ENCODE results near the gene CD300E. TPM values are rescaled to one million over a fixed set of nuclear protein-coding genes. Genes with fewer than 3 reads are reported as not detected.

Gene CD300E
- total and polyA plus RNA-seq, 2 of the 13 experiments (the other 11 are each of a cell fraction or from before 2014, with no cell fraction given) = not detected

- peak; percentile 100 for TF ChIP-seq REPIN1 (CRISPR knock-in tag; IDR thresholded peaks at IDR 0.05; ENCODE audit: borderline replicate concordance, low read depth)
- TF ChIP-seq SRSF4 (IDR thresholded peaks at IDR 0.05; ENCODE audit: low read depth, low read length, poor library complexity, severe bottlenecking) = no peak
- TF ChIP-seq ZNF331 (CRISPR knock-in tag; IDR thresholded peaks at IDR 0.05) = peak; percentile 100
- TF ChIP-seq HDAC1 (CRISPR knock-in tag; IDR thresholded peaks at IDR 0.05) = peak; percentile 100
- TF ChIP-seq, protein P1, sequence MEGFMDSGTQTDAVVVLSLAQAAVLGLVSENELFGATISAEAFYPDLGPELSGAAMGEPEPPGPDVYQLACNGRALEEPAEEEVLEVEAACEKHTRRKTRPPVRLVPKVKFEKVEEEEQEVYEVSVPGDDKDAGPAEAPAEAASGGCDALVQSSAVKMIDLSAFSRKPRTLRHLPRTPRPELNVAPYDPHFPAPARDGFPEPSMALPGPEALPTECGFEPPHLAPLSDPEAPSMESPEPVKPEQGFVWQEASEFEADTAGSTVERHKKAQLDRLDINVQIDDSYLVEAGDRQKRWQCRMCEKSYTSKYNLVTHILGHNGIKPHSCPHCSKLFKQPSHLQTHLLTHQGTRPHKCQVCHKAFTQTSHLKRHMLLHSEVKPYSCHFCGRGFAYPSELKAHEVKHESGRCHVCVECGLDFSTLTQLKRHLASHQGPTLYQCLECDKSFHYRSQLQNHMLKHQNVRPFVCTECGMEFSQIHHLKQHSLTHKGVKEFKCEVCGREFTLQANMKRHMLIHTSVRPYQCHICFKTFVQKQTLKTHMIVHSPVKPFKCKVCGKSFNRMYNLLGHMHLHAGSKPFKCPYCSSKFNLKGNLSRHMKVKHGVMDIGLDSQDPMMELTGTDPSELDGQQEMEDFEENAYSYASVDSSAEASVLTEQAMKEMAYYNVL (CRISPR knock-in tag; IDR thresholded peaks at IDR 0.05; ENCODE audit: borderline replicate concordance) = peak; percentile 98
- peak; percentile 100 for TF ChIP-seq HOXA5 (CRISPR knock-in tag; IDR thresholded peaks at IDR 0.05)
- TF ChIP-seq PATZ1 (CRISPR knock-in tag; IDR thresholded peaks at IDR 0.05) = peak; percentile 90
- TF ChIP-seq THAP7 (CRISPR knock-in tag; IDR thresholded peaks at IDR 0.05) = peak; percentile 99
- TF ChIP-seq, protein P2, sequence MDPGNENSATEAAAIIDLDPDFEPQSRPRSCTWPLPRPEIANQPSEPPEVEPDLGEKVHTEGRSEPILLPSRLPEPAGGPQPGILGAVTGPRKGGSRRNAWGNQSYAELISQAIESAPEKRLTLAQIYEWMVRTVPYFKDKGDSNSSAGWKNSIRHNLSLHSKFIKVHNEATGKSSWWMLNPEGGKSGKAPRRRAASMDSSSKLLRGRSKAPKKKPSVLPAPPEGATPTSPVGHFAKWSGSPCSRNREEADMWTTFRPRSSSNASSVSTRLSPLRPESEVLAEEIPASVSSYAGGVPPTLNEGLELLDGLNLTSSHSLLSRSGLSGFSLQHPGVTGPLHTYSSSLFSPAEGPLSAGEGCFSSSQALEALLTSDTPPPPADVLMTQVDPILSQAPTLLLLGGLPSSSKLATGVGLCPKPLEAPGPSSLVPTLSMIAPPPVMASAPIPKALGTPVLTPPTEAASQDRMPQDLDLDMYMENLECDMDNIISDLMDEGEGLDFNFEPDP (CRISPR knock-in tag; conservative IDR thresholded peaks at IDR 0.05) = peak; percentile 100
- peak; percentile 100 for TF ChIP-seq ZNF709 (CRISPR knock-in tag; IDR thresholded peaks at IDR 0.05)
- peak; percentile 100 for TF ChIP-seq ZNF605 (CRISPR knock-in tag; IDR thresholded peaks at IDR 0.05)
- TF ChIP-seq ZNF264 (CRISPR knock-in tag; IDR thresholded peaks at IDR 0.05) = peak; percentile 100
- TF ChIP-seq, protein P3, sequence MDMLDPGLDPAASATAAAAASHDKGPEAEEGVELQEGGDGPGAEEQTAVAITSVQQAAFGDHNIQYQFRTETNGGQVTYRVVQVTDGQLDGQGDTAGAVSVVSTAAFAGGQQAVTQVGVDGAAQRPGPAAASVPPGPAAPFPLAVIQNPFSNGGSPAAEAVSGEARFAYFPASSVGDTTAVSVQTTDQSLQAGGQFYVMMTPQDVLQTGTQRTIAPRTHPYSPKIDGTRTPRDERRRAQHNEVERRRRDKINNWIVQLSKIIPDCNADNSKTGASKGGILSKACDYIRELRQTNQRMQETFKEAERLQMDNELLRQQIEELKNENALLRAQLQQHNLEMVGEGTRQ (IDR thresholded peaks at IDR 0.05; ENCODE audit: low read depth, low read length) = peak; percentile 49; the same call in 1 of the 2 replicates
- TF ChIP-seq, protein P3 (CRISPR knock-in tag; IDR thresholded peaks at IDR 0.05; ENCODE audit: borderline replicate concordance) = peak; percentile 66; the same call in 1 of the 2 replicates
- TF ChIP-seq ZFP62 (CRISPR knock-in tag; IDR thresholded peaks at IDR 0.05) = no peak
- no peak for TF ChIP-seq SMARCE1 (IDR thresholded peaks at IDR 0.05; ENCODE audit: borderline replicate concordance)
- TF ChIP-seq YEATS4 (CRISPR knock-in tag; IDR thresholded peaks at IDR 0.05; ENCODE audit: borderline replicate concordance) = peak; percentile 98
- TF ChIP-seq IKZF5 (CRISPR knock-in tag; IDR thresholded peaks at IDR 0.05) = peak; percentile 100
- peak; percentile 96 for TF ChIP-seq ARNTL (CRISPR knock-in tag; IDR thresholded peaks at IDR 0.05)
- peak; percentile 100 for TF ChIP-seq DNMT1 (CRISPR knock-in tag; IDR thresholded peaks at IDR 0.05)
These were observed 47.7 kb upstream of the CD300E start (continued) for GRCh38 chr17:74671031-74671771.

Measured in HepG2 (cell line).